SK-N-SH (cell line): ENCODE data around the gene CCR9.

ENCODE experiments used
- EP300 ChIP-seq, 2 experiments: IDR thresholded peaks; 2 replicates each; pipeline versions ENCODE4 v1.4.0 to v1.6.1; 2012; ENCODE audit warnings: borderline replicate concordance in 1 of 2, low read depth in 1 of 2, low read length in 1 of 2
- FOXJ3 ChIP-seq: sonication (generic); formaldehyde crosslinking; IDR thresholded peaks from 2 replicates; pipeline ENCODE4 v1.5.1; 2020; ENCODE audit warnings: mild to moderate bottlenecking, missing genetic modification reagents
- GABPA ChIP-seq: IDR thresholded peaks from 2 replicates; pipeline ENCODE4 v1.4.0; 2012; ENCODE audit warnings: low read depth, mild to moderate bottlenecking
- GATA2 ChIP-seq: sonication (generic); formaldehyde crosslinking; IDR thresholded peaks from 2 replicates; pipeline ENCODE4 v1.5.0; 2020; ENCODE audit warnings: mild to moderate bottlenecking, missing genetic modification reagents
- JUND ChIP-seq: IDR thresholded peaks from 2 replicates; pipeline ENCODE4 v1.4.0; 2012
- RFX5 ChIP-seq: IDR thresholded peaks from 2 replicates; pipeline ENCODE4 v1.6.1; 2012; ENCODE audit warnings: mild to moderate bottlenecking, improper control_type of control experiment, low read length
- TCF12 ChIP-seq: IDR thresholded peaks from 2 replicates; pipeline ENCODE4 v1.4.0; 2012
- TEAD4 ChIP-seq: IDR thresholded peaks from 2 replicates; pipeline ENCODE4 v1.4.0; 2012; ENCODE audit warnings: mild to moderate bottlenecking, borderline replicate concordance; ENCODE audit not compliant: insufficient read depth
- TF ChIP-seq, protein P1 (sequence below): IDR thresholded peaks from 2 replicates; pipeline ENCODE4 v1.6.1; 2012; ENCODE audit warnings: mild to moderate bottlenecking, low read depth, low read length, moderate library complexity
- TF ChIP-seq, protein P2 (sequence below): fragments of 200-600 bp; sonication (generic); IDR thresholded peaks from 2 replicates; pipeline ENCODE4 v1.6.1; 2017; ENCODE audit warnings: antibody characterized with exemption, mild to moderate bottlenecking, moderate library complexity
- TF ChIP-seq, protein P3 (sequence below): IDR thresholded peaks from 2 replicates; pipeline ENCODE4 v1.4.0; 2012; ENCODE audit warnings: low read depth

DNA sequence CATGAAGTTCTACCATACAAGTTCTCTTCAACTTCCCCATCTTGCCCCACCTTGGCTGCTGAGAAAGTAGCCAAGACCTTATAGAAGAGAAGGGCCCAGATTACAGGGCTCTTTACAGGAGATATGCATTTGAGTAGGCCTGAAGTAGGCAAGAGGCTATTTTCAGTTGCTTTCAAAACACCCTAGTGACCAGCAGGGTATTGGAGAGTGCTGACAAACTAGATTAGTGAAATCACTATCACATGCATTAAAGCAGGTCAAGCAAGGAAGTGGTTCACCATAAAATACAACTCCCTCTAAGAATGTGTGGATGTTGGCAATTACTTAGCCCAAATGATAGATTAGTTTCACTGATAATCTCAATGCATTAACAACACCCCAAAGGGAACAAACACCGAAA lies 41.7 kb upstream of the CCR9 start:
- TF ChIP-seq, protein P1, sequence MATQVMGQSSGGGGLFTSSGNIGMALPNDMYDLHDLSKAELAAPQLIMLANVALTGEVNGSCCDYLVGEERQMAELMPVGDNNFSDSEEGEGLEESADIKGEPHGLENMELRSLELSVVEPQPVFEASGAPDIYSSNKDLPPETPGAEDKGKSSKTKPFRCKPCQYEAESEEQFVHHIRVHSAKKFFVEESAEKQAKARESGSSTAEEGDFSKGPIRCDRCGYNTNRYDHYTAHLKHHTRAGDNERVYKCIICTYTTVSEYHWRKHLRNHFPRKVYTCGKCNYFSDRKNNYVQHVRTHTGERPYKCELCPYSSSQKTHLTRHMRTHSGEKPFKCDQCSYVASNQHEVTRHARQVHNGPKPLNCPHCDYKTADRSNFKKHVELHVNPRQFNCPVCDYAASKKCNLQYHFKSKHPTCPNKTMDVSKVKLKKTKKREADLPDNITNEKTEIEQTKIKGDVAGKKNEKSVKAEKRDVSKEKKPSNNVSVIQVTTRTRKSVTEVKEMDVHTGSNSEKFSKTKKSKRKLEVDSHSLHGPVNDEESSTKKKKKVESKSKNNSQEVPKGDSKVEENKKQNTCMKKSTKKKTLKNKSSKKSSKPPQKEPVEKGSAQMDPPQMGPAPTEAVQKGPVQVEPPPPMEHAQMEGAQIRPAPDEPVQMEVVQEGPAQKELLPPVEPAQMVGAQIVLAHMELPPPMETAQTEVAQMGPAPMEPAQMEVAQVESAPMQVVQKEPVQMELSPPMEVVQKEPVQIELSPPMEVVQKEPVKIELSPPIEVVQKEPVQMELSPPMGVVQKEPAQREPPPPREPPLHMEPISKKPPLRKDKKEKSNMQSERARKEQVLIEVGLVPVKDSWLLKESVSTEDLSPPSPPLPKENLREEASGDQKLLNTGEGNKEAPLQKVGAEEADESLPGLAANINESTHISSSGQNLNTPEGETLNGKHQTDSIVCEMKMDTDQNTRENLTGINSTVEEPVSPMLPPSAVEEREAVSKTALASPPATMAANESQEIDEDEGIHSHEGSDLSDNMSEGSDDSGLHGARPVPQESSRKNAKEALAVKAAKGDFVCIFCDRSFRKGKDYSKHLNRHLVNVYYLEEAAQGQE, result no peak
- TF ChIP-seq GABPA (no peak), TEAD4 (no peak), EP300 (IDR thresholded peaks at IDR 0.05; ENCODE audit: borderline replicate concordance in 1 of 2, low read depth in 1 of 2, low read length in 1 of 2) (no peak), FOXJ3 (CRISPR knock-in tag) (no peak), RFX5 (no peak), TCF12 (no peak), JUND (no peak), GATA2 (CRISPR knock-in tag) (no peak)
- TF ChIP-seq, protein P2, sequence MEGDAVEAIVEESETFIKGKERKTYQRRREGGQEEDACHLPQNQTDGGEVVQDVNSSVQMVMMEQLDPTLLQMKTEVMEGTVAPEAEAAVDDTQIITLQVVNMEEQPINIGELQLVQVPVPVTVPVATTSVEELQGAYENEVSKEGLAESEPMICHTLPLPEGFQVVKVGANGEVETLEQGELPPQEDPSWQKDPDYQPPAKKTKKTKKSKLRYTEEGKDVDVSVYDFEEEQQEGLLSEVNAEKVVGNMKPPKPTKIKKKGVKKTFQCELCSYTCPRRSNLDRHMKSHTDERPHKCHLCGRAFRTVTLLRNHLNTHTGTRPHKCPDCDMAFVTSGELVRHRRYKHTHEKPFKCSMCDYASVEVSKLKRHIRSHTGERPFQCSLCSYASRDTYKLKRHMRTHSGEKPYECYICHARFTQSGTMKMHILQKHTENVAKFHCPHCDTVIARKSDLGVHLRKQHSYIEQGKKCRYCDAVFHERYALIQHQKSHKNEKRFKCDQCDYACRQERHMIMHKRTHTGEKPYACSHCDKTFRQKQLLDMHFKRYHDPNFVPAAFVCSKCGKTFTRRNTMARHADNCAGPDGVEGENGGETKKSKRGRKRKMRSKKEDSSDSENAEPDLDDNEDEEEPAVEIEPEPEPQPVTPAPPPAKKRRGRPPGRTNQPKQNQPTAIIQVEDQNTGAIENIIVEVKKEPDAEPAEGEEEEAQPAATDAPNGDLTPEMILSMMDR, result no peak
- TF ChIP-seq, protein P3, sequence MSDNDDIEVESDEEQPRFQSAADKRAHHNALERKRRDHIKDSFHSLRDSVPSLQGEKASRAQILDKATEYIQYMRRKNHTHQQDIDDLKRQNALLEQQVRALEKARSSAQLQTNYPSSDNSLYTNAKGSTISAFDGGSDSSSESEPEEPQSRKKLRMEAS, result no peak
